Measurements from ENCODE around the gene TNPO3. TPM values are rescaled to one million over a fixed set of nuclear protein-coding genes. Genes with fewer than 3 reads are reported as not detected.

Gene TNPO3
- total RNA-seq, 1 experiment from 2014 or later = 59.2 TPM

DNA sequence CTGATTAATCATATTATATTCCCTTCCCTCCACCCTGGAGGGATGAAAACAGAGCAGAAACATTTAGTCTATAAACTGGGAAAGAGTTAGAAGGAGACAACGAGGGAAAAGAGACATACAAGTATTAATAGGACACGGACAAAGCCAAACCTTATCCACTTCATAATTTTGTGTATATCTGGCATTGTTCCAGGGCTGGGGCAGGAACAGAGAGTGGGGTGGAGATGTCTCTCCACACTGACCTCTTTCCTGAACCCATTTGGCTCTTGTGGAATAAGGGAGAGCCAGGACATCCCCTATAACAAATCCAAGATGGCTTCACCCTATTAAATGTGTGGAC, 45.9 kb upstream of the TNPO3 start:
- Histone ChIP-seq H3K9me3 (ENCODE audit: insufficient read depth, low read depth) (0 out of 2 replicates have a peak, but pooled peaks cover 3% of the 10 kb centered on the region), H3K4me3 (no peak overlapping the region), H3F3A (ENCODE audit: insufficient read depth, low read depth) (no peaks in the 10 kb centered on the region), H3K79me2 (ENCODE audit: low read depth) (no peaks in the 10 kb centered on the region), H3K27ac (no peak overlapping the region), H3K9me2 (ENCODE audit: insufficient read depth) (no peaks in the 10 kb centered on the region), H3K36me3 (ENCODE audit: low read depth) (no peaks in the 10 kb centered on the region), H3K27me3 (ENCODE audit: insufficient read depth, low read depth) (no peaks in the 10 kb centered on the region), H3K4me2 (no peak overlapping the region), H3K4me1 (replicated peaks; ENCODE audit: insufficient read depth) (no peaks in the 10 kb centered on the region), H2AFZ (no peak overlapping the region), H4K20me1 (ENCODE audit: insufficient read depth) (no peaks in the 10 kb centered on the region)
- intact Hi-C loops (cut with micrococcal nuclease; ENCODE audit: unreplicated experiment) = no loop called here
- no peak for DNase-seq
- POLR2A ChIA-PET (ENCODE audit: unreplicated experiment) = no interaction called here
- TF ChIP-seq, protein P1, sequence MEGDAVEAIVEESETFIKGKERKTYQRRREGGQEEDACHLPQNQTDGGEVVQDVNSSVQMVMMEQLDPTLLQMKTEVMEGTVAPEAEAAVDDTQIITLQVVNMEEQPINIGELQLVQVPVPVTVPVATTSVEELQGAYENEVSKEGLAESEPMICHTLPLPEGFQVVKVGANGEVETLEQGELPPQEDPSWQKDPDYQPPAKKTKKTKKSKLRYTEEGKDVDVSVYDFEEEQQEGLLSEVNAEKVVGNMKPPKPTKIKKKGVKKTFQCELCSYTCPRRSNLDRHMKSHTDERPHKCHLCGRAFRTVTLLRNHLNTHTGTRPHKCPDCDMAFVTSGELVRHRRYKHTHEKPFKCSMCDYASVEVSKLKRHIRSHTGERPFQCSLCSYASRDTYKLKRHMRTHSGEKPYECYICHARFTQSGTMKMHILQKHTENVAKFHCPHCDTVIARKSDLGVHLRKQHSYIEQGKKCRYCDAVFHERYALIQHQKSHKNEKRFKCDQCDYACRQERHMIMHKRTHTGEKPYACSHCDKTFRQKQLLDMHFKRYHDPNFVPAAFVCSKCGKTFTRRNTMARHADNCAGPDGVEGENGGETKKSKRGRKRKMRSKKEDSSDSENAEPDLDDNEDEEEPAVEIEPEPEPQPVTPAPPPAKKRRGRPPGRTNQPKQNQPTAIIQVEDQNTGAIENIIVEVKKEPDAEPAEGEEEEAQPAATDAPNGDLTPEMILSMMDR (conservative IDR thresholded peaks at IDR 0.05) = no peak
- no peak for TF ChIP-seq EZH2 (IDR thresholded peaks at IDR 0.05; ENCODE audit: low read depth)
- no TSS peak for BruUV-seq (replicated peaks)
- CTCF ChIA-PET = no interaction called here

DNA sequence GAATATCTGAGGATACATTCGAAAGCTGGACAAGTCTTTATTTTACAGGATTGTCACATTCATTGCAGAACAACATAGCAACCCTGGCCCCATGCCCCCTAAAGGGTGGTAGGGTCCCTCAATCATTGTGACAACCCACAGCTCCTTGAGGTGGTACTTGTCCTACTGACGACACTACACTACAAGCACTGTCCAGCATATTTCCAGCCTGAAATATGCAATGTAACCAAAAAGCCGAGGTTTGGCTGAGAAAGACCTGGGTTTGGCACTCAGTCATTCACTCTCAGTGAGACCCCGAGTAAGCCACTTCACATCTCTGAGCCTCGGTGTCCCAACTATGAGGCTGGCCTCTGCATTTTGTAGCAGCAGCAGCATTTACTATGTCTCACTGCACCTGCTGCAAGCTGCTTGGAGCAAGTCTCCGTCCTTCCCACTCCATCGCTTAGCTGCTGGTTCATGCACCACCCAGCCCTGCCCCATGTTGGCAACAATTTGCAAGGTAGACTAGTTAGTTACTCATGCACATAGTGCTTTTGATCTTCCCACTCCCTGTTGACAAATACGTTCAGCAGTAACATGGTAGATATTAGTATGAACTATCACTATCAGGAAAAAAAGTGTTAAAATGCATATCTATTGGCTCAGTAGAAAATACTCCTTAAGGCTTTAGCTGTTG, 43.6 kb upstream of the TNPO3 start:
- H3K9me3 ChIP-seq (ENCODE audit: insufficient read depth, low read depth) = 0 out of 2 replicates have a peak, but pooled peaks cover 3% of the 10 kb centered on the region
- no peaks in the 10 kb centered on the region for H3F3A ChIP-seq (ENCODE audit: insufficient read depth, low read depth)
- no peaks in the 10 kb centered on the region for H3K9me2 ChIP-seq (ENCODE audit: insufficient read depth)
- H3K36me3 ChIP-seq (ENCODE audit: low read depth) = no peaks in the 10 kb centered on the region
- POLR2A ChIA-PET (ENCODE audit: unreplicated experiment) = interaction anchor here (0.6 kb wide), 1 partner anchor 32 kb away, joined by 4 read pairs; no protein-coding TSS in a partner anchor
- no peak overlapping the region for H3K4me2 ChIP-seq
- no peaks in the 10 kb centered on the region for H4K20me1 ChIP-seq (ENCODE audit: insufficient read depth)
- CTCF ChIA-PET = interaction anchor here (0.5 kb wide), 2 partner anchors 85 to 115 kb away, joined by 5 to 11 read pairs; no protein-coding TSS in a partner anchor
- H3K79me2 ChIP-seq (ENCODE audit: low read depth) = no peaks in the 10 kb centered on the region
- no peak overlapping the region for H2AFZ ChIP-seq
- no peak overlapping the region for H3K27ac ChIP-seq
- no peak for DNase-seq
- TF ChIP-seq, protein P1 (conservative IDR thresholded peaks at IDR 0.05) = no peak
- TF ChIP-seq EZH2 (IDR thresholded peaks at IDR 0.05; ENCODE audit: low read depth) = no peak
- no peaks in the 10 kb centered on the region for H3K4me1 ChIP-seq (replicated peaks; ENCODE audit: insufficient read depth)
- H3K27me3 ChIP-seq (ENCODE audit: insufficient read depth, low read depth) = no peaks in the 10 kb centered on the region
- H3K4me3 ChIP-seq = no peak overlapping the region
- no TSS peak for BruUV-seq (replicated peaks)
- intact Hi-C loops (cut with micrococcal nuclease; ENCODE audit: unreplicated experiment) = loop anchor here (10.0 kb wide), 1 partner anchor 104 kb away; no protein-coding TSS in a partner anchor

DNA sequence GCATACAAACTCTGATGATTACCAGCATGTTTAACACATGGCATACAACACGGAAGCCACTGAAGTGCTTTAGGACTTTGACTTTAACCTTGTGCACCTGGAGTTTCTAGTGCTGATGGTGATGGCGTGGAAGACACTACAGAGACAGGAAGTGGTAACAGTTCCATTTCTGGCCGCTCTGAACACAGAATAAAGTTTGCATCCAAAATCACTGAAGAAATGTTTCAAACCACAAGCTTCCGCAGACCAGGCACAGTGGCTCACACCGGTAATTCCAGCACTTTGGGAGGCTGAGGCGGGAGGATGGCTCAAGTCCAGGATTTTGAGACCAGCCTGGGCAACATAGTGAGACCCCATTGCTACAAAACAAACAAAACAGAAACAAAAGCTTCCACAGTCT, 40.3 kb upstream of the TNPO3 start:
- H3K4me1 ChIP-seq (replicated peaks; ENCODE audit: insufficient read depth) = no peaks in the 10 kb centered on the region
- H3K27me3 ChIP-seq (ENCODE audit: insufficient read depth, low read depth) = no peaks in the 10 kb centered on the region
- H3K27ac ChIP-seq = no peak overlapping the region
- H3K9me2 ChIP-seq (ENCODE audit: insufficient read depth) = no peaks in the 10 kb centered on the region
- no peaks in the 10 kb centered on the region for H3K79me2 ChIP-seq (ENCODE audit: low read depth)
- H3K36me3 ChIP-seq (ENCODE audit: low read depth) = no peaks in the 10 kb centered on the region
- H3F3A ChIP-seq (ENCODE audit: insufficient read depth, low read depth) = no peaks in the 10 kb centered on the region
- no peak overlapping the region for H2AFZ ChIP-seq
- no peak for TF ChIP-seq EZH2 (IDR thresholded peaks at IDR 0.05; ENCODE audit: low read depth)
- TF ChIP-seq, protein P1 (conservative IDR thresholded peaks at IDR 0.05) = no peak
- no TSS peak for BruUV-seq (replicated peaks)
- H3K4me2 ChIP-seq = no peak overlapping the region
- no peak overlapping the region for H3K4me3 ChIP-seq
- ChIA-PET CTCF (interaction anchor here (0.7 kb wide), 1 partner anchor 23 kb away, joined by 6 read pairs; no protein-coding TSS in a partner anchor), POLR2A (ENCODE audit: unreplicated experiment) (no interaction called here)
- no peak for DNase-seq
- 0 out of 2 replicates have a peak, but pooled peaks cover 3% of the 10 kb centered on the region for H3K9me3 ChIP-seq (ENCODE audit: insufficient read depth, low read depth)
- intact Hi-C loops (cut with micrococcal nuclease; ENCODE audit: unreplicated experiment) = loop anchor here (10.0 kb wide), 1 partner anchor 100 kb away; no protein-coding TSS in a partner anchor
- H4K20me1 ChIP-seq (ENCODE audit: insufficient read depth) = no peaks in the 10 kb centered on the region
